ENCODE measurements around the gene LRCH4.

DNA sequence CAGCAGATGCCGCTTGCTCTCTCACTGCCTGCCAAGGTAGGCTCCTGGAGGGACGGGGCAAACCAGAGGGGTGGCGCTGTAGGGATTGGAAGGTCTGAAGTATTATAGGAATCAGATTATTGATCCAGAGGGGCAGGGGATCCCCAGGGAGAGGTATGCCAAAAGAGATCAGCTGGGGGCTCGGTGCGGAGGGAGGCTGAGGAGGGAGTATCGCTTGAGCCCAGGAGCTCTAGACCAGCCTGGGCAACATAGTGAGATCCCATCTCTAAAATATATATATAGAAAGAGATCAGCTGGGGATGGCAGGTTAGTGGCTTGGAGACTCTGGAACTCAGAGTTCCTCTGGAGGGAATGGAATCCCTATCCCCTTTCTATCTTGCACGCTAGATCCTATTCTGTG is 9.3 kb upstream of the LRCH4 start:
- TF ChIP-seq CTCF (IDR thresholded peaks at IDR 0.05) (no peak), POLR2A (IDR thresholded peaks at IDR 0.05) (no peak)

Measured in testis (tissue), 2 donors.